Activated T-helper 9 cell treated with anti-CD3 and anti-CD28 coated beads, Interleukin-2, amount 50 U/mL, for 16 hours (primary cell): Measurements from ENCODE around the gene SPINK14.

Experiments
- DNase-seq: peaks from one replicate; pipeline ENCODE4 v3.0.0-alpha.2; 2020; ENCODE audit warnings: low read depth

SPINK14 gene

GRCh38 chr5:148201151-148201550 lies 32.8 kb downstream of the SPINK14 start:
- DNase-seq = no peak

DNA sequence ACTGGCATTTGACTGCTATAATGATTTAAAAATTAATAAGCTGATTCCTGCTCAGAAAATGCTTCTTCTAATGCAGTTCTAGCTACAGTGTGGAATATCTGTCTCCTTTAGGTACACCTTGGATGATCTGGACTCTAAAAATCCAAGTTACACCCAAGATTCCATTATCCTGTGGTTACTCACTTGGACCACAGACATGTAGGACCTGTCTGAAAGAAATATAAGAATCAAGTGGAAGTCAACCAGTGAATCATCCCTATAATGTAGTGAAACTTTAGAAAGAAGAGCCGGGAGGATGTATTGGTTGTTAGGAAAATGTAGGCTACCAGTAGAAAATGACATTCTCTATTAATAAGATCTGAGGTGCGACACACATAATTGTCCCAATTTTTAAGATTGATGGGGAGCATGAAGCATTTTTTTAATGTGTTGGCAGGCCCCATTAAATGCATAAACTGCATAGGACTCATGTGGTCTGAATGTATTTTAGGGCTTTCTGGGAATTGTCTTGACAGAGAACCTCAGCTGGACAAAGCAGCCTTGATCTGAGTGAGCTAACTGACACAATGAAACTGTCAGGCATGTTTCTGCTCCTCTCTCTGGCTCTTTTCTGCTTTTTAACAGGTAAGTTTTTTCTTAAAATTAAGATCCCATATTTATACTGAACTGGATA lies 34.3 kb downstream of the SPINK14 start, which contains the start of gene SPINK6:
Gene SPINK6, plus strand, starts transcription at position 512 of the 673 bp plus-strand sequence. Its CDS starts 55 bp downstream, at position 567.
- no peak for DNase-seq

DNA sequence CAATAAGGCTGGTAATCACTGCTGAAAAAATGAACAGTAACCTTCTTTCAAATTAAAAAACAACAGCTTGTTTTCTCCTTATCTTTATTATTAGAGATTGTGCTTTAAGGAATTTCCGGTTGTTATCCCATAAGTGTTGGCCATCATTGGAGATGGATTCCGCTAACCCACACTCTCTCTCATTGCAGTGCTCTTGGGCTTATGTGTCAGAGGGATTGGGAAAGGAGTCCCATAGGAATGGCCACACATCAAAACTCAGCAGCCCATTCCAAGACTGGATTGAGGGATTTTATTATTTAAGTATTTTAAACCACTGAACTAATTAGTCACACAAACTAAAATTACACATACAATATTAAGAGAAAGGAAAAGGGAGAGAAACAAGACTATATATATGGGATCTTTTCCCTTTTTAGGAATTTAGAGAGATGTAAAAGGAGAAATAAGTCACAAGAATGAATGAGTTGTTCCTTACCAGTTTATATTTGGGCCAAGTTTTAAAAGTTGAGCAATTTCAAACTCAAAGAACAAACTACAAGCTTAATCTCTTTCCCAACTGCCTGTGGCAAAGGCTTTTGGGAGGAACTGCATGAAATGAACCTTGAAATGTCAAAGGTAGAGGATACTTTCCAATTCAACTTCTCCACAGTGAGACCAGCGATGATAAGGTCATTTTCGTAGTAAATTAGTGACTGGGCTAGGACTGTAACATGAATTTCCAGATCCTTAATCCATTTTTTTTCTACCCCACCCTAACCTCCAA lies 36.9 kb downstream of the SPINK14 start:
- no peak for DNase-seq

GRCh38 chr5:148205865-148206264 lies 37.5 kb downstream of the SPINK14 start:
- no peak for DNase-seq

- no peak for DNase-seq
These were observed 38.3 kb downstream of the SPINK14 start for GRCh38 chr5:148206620-148207019.

DNA sequence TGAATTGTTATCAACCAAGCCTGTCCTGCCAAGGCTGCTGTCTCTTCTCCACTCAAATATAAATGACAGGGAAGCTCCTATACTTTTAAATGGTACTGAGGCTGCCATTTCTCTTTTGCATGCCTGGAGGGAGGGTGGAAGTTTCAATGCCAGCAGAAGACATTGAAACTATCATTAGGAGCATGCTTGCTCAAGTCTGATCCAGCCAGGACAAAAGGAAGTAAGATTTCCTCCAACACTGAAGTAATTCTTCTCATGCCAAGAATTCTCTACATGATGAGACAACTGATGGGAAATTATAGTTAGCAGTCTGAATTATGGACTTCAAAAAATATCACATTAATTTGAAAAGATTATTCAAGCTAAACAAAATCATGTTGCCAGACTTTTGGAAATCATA lies 39.9 kb downstream of the SPINK14 start:
- no peak for DNase-seq

DNA sequence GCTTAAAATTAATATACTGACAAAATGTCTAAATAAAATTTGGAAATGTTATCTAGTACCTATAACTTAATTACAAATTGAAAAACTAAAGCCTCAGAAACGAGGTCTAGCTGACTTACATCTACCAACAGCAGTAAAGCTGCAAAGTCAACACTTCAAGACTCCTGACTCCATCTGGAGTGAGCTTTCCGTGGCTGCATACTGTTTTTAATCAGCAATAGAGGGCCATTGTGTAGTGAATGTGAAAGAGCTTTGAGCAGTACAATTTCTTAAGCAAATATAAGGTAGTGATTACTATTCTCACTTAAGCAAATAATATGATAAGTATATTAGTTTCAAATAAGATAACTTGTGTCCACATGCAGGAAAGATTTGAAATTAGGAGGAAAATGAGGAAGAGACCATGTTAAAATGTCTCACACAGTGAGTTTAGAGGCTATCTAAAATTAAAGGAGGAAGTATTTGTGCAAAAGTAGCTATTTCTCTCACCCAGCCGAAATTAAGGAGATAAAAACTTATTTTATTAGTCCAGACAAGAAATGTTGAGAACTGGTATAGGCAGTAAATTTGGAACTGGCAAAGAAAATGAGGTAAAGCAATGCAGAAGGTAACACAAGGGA lies 40.9 kb downstream of the SPINK14 start:
- DNase-seq = no peak

GRCh38 chr5:148214665-148215185 lies 46.4 kb downstream of the SPINK14 start:
- no peak for DNase-seq

- DNase-seq = no peak
These were observed 53.2 kb downstream of the SPINK14 start for GRCh38 chr5:148221508-148221907.

GRCh38 chr5:148224117-148224742 lies 55.9 kb downstream of the SPINK14 start:
- DNase-seq = no peak
